A549 treated with dexamethasone at 1 μM for 4 hours (cell line): ENCODE results near the gene GXYLT2. TPM values are rescaled to one million over a fixed set of nuclear protein-coding genes. Genes with fewer than 3 reads are reported as not detected.

Source experiments
- total RNA-seq: library from RNA; stranded (reverse); fragments of 200-300 nt; extraction: Qiagen RNA extraction; gene quantifications from 5 replicates; pipeline ENCODE4 v1.2.3, GENCODE V29; 2022

GXYLT2 gene
- 1.0 to 1.5 TPM (median 1.2 TPM) in 5 replicates for total RNA-seq

DNA sequence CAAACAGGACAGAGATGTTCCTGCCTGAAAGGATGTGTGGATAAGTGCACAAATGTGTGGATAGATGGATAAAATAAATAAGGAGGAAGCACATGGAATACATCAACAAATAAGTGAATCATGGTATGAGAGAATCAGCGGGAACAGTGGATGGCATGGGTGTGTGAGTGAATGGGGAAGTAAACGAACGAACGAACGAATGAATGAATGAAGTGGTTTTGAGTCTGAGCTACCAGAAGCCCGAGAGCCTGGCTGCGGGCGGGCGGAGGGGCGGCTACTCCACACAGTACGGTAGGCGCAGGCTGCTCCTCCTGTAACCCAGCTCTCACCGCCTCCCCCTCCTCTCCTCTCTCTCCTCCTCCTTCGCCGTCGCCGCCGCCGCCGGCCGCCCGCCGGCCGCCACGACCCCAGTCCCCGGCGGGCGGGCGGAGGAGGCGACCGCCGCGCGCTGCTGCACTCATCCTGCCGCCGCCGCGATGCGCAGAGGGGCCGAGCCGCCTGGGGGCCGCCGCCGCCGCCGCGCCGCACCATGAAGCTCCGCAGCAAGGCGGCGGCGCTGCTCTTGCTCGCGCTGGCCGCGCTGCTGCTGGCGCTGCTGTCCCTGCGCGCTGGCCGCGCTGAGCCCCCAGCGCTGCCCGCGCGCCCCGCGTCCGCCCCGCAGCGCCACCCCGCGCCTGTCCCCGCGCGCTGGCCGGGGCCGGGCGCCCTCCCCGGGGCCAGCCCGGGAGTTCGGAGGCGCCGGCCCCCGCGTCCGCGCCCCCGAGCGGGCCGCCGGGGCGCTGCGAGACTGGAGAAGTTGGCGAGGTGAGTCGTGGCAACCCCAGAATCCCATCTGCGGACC, at the start of gene GXYLT2:
Gene GXYLT2 (plus strand): TSS at position 342 of the 841 bp plus-strand sequence. CDS start 188 bp downstream, at position 530.

GRCh38 chr3:72847751-72848702, 39.8 kb upstream of the GXYLT2 start, which contains the start of gene SHQ1:
Gene SHQ1, minus strand, starts transcription at chr3:72848445. Its CDS starts 105 bp downstream, at chr3:72848340.

DNA sequence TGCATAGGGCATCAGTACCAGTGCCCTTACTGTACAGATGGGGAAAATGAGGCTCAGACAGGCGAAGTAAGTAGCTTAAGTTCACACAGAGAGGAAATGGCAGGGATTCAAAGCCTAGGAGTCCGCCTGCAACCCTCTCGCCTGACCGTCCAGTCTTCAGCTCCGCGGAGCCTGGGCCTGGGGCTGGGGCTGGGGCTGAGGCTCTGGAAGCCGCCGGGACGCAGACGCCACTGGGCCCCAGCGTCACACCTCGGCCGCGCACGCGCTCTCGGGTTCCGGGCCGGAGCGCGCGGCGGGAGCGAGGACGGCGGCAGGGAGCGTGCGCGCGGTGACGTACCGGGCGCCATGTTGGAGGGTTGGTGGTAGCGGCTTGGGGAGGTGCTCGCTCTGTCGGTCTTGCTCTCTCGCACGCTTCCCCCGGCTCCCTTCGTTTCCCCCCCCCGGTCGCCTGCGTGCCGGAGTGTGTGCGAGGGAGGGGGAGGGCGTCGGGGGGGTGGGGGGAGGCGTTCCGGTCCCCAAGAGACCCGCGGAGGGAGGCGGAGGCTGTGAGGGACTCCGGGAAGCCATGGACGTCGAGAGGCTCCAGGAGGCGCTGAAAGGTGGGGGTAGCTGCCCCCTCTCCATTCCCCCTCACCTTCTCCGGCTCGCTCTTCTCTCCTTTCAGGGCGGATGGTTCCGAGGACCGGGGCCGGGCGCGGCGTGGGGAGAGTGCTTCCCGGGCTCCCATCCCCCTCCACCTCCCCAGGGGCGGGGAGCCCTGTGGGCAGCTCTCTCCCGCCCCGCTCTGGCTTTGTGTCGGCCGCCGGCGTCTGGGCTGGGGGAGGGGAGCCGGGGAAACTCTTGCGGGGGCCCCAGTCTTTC, 108.9 kb downstream of the GXYLT2 start, which contains the start of gene PPP4R2:
Gene PPP4R2 (plus strand): TSS at position 339 of the 861 bp plus-strand sequence. CDS start 227 bp downstream, at position 566.

Other genes starting within 250 kb of the GXYLT2 start
- 17.2 to 19.3 TPM (median 17.6 TPM) in 5 replicates for gene SHQ1, start 39.6 kb upstream of the GXYLT2 start, total RNA-seq
- gene PPP4R2, start 108.8 kb downstream of the GXYLT2 start, total RNA-seq: 28.4 to 41.7 TPM (median 40.3 TPM) in 5 replicates
- gene EBLN2, start 173.6 kb downstream of the GXYLT2 start, total RNA-seq: 0.30 to 0.47 TPM (median 0.41 TPM) in 5 replicates